ENCODE measurements around the gene CCDC186.

- TF ChIP-seq POLR2AphosphoS5 (IDR thresholded peaks at IDR 0.05; ENCODE audit: low read depth, low read length) (no peak), POLR2A (IDR thresholded peaks at IDR 0.05; ENCODE audit: low read depth, low read length) (no peak), TAF1 (IDR thresholded peaks at IDR 0.05; ENCODE audit: borderline replicate concordance, low read depth, low read length) (no peak)
Observed at GRCh38 chr10:114181971-114182370, 8.0 kb upstream of the CCDC186 start.

Measured in GM12892 (cell line).